K562 (cell line): Measurements from ENCODE around the gene WWC2.

ENCODE experiments used
- BRD4 ChIP-seq: fragments of 200-600 bp; sonication (generic); IDR thresholded peaks from 2 replicates; pipeline ENCODE4 v1.6.1; 2017; ENCODE audit warnings: inconsistent platforms
- CTCF ChIP-seq, 3 experiments: IDR thresholded peaks in 2 of 3; conservative IDR thresholded peaks in 1 of 3; 2 replicates each; pipeline ENCODE4 v1.5.1; 2011 to 2012; ENCODE audit warnings: low read length in 3 of 3, mild to moderate bottlenecking in 3 of 3, control low read depth in 2 of 3, improper control_type of control experiment in 1 of 3, inconsistent platforms in 1 of 3, low read depth in 1 of 3, mixed read lengths in 1 of 3, moderate library complexity in 1 of 3; ENCODE audit not compliant: insufficient read depth in 2 of 3
- ELF1 ChIP-seq: fragments of 200-800 bp; sonication (Bioruptor generic); IDR thresholded peaks from 2 replicates; pipeline ENCODE4 v1.6.1; 2016; ENCODE audit warnings: missing genetic modification characterization, missing compliant biosample characterization
- FOXJ2 ChIP-seq: fragments of 200-800 bp; sonication (Bioruptor generic); IDR thresholded peaks from 2 replicates; pipeline ENCODE4 v1.6.1; 2016; ENCODE audit warnings: missing genetic modification characterization, missing compliant biosample characterization
- HCFC1 ChIP-seq: IDR thresholded peaks from 2 replicates; pipeline ENCODE4 v1.6.1; 2012; ENCODE audit warnings: low read depth, low read length, improper control_type of control experiment
- REST ChIP-seq, 2 experiments: fragments of 450-650 bp; formaldehyde crosslinking in 1 of 2; IDR thresholded peaks; 2 replicates each; pipeline versions ENCODE4 v1.4.0 to v1.6.1; 2014 to 2020; ENCODE audit warnings: mild to moderate bottlenecking in 2 of 2, borderline replicate concordance in 1 of 2, low read depth in 1 of 2
- RFX5 ChIP-seq: IDR thresholded peaks from 2 replicates; pipeline ENCODE4 v1.6.1; 2011; ENCODE audit warnings: low read depth, mild to moderate bottlenecking, improper control_type of control experiment, low read length
- ZBTB49 ChIP-seq: sonication (generic); formaldehyde crosslinking; IDR thresholded peaks from 2 replicates; pipeline ENCODE4 v1.8.0; 2022; ENCODE audit warnings: missing genetic modification reagents, mild to moderate bottlenecking, borderline replicate concordance
- ZNF280B ChIP-seq: fragments of 250-450 bp; sonication (Bioruptor Pico); IDR thresholded peaks from 2 replicates; pipeline ENCODE4 v1.5.1; 2021; ENCODE audit warnings: mild to moderate bottlenecking

- no peak for TF ChIP-seq HCFC1
- no peak for TF ChIP-seq BRD4
- no peak for TF ChIP-seq FOXJ2 (tag)
- no peak for TF ChIP-seq ZNF280B
- no peak for TF ChIP-seq RFX5
- no peak for TF ChIP-seq REST (IDR thresholded peaks at IDR 0.05; ENCODE audit: borderline replicate concordance)
- TF ChIP-seq REST (CRISPR knock-in tag; IDR thresholded peaks at IDR 0.05; ENCODE audit: low read depth) = no peak
- no peak for TF ChIP-seq ELF1 (tag)
- TF ChIP-seq ZBTB49 (CRISPR knock-in tag) = no peak
- TF ChIP-seq CTCF (IDR thresholded peaks at IDR 0.05 in 2 of 3, conservative IDR thresholded peaks at IDR 0.05 in 1 of 3; ENCODE audit: insufficient read depth in 2 of 3, low read depth in 1 of 3, low read length in 3 of 3) = no peak
Observed at GRCh38 chr4:183299464-183299863, 200.4 kb downstream of the WWC2 start.
